GF-D8 (cell line): ENCODE data around the gene HOXA6.

Experiments used
- DNase-seq: peaks from one replicate; lab custom pipeline; 2025; lab: John Stamatoyannopoulos, UW

The HOXA6 gene

DNA sequence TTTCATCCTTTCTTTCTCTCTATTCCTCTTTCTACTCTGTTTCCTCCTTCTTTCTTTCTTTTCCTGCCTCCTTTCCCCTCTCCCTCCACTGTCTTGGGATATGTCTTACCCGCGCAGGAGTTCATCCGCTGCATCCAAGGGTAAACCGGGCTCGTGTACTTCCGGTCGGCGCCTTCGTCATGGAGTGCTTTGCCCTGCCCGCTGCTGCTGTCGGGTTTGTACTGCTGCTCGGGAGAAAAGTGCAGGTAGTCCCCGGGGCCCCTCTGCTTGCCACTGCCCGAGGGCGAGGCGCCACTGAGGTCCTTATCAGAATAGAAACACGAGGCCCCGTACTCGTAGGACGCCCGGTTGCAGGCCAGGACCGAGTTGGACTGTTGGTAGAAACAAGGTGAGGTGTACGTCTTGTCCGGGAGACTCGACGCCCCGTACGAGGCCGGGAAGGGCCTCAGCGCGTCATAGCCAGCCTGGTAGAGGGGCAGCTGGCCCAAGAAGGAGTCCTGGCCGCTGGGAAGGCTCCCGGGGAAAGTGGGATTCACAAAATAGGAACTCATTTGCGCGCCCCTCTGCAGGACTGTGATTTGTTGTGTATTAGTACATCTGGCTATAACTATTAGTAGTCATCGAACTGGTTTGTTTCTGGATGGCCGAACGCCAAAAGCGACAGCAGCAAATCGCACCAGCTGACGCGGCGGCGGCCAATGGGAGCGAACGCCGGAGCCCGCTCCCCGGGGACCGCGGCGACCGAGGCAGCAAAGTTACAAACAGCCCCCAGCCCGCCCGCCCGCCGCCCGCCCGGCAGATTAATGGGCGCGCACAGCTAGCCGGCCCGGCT, at the start of gene HOXA6:
HOXA6 (minus strand) TSS at position 576 of the 832 bp plus-strand sequence; CDS start at position 551, 25 bp downstream.
- DNase-seq = no peak

DNA sequence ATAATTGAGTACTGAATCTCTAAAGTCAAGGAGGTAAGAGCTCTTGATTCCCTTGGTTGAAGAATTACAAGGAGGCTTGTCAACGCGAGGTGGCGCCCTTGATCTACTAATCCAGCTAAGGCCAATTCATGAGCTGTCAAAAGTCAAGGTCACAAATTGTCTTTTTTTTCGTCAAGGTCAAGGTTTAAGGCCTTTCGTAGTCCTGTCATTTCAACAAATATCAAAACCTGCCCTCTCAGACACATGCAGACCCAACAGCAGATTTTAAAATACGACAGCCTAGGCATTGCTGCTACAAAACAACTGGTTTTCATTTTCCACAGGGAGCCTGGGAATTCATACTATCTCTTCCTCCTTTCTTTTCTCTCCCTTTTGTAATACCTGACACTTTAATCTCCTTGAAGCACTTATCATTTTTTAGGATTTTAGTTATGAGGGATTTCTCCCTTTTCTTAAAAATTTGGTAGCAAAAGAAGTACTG, 48.8 kb upstream of the HOXA6 start:
- peak; percentile 79 for DNase-seq

DNA sequence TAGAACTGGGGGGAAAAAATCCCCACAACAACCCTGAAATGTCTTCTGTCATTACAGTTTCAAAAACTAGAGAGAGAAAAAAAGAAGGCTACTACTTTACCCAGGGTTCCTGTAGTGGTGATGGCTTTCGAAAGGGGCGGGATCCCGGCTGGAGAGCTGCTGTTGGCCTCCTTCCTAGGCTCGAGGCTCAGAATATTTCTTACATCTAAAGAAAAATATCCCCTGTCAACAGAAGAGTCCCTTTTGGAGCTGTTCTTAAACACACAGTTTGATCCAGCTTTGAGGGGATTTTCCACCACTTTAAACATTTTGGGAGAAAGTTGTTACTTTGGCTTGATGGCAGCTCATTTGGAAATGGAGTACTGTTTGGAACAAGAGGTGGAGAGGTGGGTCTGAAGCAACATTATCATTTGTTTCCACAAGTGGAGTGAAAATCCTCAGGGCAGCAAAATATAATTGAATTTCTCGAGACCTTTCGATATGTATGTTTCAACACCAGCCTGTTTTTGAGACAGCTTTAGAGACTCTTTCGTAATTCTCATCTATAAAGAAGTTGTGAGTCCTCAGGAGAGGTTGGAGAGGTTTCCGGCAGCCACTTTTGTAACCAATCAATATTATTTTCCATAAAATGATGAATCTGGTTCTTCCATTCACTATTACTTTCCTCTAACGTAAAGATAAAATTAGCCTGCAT, 47.3 kb upstream of the HOXA6 start:
- no peak for DNase-seq

DNA sequence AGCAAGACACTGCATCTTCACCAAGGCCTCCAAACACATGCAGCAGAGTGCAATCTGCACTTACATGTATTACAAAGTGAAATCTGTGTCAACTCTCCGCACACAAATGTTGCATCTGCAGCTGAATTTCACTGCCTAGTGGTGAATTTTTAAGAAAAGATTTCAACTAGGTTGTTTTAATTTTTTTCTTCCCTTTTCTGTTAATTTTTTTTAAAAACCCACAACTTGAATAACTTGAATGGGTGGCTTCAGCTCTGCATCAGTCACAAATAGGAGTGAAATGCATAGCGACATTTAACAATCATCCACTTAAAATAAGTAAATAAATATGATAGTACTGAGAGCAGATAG, 46.4 kb upstream of the HOXA6 start:
- no peak for DNase-seq

DNA sequence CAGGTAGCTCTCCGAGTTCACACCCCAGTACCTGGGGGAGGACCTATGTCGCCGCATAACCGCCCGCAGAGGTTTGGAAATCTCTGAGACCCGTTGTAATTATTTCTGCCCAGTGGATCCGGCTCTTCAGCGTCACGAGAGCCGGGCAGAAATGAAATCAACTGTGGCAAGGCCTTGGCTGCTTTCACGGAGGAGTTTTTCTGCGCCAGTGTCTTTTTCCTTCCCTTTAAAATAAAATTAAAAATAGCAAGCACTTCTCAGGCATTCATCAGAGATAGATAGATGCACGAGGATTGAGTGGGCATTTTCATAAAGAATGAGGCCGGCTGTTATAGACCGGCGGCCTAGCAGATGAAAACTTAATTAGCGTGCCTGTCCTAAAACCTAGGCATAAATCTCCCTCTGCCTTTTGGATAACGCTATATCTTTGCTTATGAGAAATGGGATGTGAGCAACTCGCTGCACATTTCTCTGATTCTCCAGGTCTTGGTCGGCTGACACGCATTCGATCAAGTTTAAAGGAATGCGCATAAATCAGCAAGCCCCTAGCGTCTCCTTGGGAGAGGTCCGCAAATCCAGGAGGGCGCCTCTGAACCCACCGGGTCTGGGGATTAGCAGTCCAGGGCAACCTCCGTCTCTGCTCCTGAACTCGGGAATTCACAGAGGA, 45.9 kb upstream of the HOXA6 start:
- DNase-seq = no peak

DNA sequence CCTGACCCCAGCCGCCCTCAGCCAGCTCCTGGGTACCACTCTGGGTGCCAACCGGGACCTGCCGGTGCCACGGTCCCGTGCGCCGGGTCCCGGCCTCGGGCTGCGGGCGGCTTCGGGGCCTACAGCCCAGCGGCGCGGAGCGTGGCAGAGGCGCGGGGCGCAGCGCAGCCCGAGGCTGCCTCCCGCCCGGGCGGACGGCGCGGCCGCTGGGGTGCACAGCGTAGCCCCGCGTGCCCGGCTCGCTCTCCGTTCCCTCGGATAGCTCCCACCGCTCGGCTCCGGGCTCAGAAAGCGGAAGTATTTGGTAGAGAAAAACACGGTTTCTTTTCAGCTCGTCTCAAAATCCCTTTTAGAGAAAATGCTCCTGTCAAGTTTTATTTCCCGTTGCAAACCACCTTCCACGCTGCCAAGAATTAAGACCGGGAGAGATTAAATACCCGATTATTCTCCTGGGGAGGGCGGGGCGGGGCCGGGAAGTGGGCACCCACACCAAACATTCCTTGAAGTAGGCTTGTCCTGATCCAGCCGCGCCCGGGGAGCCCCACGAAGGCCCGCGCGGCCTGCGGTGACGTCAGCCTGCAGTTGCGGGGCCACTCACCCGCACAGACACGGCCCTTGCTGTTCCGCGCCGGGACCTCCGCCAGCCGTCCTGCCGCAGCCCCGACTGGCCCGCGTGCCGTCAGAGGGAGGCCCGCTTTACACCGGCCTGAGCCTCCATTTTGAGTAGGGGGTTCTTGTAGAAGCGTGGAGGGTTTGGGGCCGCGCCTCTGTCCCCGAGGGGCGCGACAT, 45.2 kb upstream of the HOXA6 start:
- no peak for DNase-seq

DNA sequence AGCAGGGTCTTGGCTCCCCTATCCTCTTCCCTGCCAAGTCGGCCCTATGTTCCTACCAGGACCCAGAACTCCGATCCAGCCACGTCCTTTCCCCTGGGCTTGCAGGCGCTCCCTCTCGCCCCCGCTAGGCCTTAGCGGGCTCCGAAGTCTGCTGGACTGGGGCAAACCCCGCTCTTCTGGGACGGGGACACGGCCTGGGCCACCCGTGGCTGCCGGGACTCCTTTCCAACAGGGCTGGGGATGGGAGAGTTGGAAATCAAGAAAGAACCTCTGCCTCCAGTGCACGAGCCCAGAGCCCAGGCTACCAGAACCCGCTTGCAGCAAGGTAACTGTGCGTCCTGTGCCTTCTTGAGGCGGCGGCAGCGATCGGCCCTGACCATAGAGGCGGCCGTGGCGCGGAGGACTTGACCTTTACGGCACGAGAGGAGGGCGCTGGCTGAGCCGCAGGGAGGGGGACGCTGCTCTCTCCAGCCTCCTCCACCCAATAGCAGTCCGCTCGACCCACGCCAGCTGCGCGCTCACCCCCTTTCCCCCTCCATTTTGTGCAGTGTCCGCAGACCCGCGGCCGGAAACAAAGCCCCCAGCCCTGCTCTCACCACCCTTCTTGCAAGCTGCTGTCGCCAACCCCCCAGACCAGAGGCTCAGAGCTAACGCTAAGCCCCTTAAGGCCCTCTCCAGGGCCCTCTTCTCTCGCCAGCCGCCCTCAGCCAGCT, 44.4 kb upstream of the HOXA6 start:
- DNase-seq = no peak

DNA sequence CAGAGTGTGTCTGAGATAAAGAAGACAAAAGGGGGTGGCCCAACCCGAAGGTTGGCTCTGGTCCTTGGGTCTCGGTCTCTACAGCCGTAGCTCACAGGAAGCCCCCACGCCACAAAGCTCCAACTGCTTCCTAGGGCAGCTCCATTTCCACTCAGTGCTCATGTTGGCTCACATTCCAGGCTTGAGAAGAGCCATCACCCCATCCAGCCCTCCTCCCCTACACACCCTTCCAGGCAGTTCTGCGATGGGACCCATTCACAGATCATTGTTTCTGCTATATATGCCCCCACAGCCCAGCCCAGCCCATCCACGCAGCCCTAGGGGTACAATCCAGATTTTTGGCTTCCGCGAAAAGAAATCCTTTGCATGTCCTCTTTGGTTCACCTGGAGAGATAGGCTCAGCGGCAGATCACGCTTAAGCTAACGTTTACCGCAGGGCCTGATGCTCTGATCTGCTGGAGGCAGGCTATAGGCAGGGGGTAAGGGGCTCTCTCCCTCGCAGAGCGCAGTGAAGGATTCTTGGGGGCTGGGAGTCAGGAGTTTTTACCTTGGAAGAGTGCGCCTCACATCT, 43.7 kb upstream of the HOXA6 start:
- no peak for DNase-seq

DNA sequence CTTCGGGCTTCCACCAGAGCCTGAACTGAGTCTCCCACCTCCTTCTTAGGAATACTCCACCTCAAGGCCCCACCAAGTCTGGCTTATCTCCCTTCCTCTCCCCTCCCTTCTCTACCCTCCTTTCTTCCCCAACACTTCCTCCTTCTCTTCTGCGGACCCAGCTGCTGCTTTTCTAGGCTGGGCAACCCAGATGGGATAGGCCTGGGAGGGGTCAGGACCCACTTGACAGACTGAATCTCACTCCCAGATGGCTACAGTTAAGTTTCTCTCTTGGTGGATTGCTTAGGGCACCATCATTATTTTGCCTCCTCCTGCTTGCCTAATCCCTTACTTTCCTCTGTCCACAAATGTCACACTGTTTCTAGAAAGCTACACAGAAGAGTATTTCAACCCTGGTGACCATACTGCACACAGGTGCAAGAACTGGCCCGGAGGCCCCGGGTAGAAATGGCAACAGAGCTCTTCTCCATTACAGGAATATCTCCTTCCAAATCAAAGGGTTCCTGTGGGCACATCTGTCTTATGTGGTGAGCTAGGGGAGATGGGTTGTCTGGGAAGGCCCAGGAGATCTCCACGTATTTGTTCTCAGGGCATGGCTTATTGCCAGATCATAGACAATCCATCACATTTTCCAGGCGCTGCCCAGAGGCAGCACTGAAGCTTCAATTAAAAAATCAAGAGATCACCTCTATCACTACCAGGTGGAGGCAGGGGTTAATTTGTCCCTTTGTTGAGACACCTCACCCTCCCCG, 42.6 kb upstream of the HOXA6 start:
- DNase-seq = peak; percentile 78

DNA sequence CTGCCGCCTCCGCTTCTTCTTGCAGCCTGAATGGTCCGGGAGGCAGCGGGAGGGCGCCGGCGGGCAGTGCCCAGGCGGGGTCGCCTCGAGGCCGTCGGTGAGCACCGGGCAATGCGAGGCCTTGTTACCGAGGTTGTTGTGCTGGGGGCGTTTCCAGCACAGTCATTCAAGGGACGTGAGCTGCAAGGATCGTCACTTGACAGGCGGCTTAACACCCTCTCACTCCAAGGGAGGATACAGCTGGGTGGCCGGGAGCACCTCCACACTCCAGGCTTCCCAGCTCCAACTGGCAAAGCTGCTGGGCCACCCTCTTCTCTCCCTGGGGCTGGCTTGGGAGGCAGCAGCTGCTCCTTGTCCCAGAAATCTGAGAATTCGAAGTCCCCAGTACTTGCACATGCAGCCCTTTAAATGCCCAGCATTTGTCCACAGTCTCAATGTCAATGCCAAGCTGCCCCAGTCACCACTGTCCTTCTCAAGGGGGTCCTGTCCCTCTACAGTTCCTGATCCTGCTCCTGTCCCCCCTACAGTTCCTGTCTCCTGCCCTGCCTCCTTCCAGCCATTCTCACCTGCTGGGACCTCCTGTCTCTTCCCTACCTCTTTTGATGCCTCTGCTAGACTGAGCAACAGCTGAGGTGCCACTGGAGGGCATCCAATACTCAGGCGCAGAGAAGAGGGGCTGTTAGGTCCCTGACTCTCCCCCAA, 41.9 kb upstream of the HOXA6 start:
- peak; percentile 65 for DNase-seq

DNA sequence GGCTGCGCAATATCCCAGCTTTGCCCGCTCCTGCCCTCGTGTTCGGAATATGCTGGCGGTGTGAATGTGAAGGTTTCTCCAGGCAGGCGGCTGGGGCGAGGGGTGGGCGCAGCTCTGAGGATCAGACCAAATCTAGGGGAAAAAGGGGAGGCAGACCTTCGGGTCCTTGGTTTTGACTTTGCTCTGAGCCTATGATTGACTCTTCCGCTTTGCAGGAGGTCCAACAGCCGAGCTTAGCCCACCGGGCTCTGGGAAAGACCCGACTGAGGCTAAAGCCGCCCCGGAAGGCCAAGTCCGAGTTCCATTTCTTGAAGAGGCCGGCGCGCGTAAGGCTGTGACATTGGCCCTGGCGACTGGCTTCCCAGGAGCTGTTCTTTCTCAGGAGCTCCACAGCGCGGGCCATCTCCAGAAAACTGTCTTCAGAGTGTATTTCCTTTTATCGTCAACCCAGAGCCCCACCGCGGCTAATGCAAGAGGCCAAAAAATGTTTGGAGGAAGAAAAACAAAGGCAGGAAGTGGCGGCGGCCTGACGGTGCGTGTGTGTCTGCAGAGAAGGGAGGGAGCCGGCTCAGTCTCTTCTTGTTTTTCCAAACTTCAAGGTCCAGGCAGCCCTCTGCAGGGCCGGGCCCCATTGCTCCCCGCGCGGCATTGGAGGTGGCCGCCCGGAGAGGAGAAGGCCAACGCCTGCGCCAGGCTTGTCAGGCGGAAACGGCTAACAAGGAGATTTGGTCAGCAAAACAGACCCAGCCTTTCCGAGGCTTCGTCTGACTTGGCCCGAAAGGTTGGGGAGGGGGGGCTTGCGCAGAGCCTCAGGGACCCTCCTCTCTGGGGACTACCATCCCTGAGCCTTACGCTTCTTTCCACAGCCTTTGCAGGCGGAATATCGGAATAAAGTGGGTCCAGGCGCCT, 41.1 kb upstream of the HOXA6 start:
- peak; percentile 83 for DNase-seq

DNA sequence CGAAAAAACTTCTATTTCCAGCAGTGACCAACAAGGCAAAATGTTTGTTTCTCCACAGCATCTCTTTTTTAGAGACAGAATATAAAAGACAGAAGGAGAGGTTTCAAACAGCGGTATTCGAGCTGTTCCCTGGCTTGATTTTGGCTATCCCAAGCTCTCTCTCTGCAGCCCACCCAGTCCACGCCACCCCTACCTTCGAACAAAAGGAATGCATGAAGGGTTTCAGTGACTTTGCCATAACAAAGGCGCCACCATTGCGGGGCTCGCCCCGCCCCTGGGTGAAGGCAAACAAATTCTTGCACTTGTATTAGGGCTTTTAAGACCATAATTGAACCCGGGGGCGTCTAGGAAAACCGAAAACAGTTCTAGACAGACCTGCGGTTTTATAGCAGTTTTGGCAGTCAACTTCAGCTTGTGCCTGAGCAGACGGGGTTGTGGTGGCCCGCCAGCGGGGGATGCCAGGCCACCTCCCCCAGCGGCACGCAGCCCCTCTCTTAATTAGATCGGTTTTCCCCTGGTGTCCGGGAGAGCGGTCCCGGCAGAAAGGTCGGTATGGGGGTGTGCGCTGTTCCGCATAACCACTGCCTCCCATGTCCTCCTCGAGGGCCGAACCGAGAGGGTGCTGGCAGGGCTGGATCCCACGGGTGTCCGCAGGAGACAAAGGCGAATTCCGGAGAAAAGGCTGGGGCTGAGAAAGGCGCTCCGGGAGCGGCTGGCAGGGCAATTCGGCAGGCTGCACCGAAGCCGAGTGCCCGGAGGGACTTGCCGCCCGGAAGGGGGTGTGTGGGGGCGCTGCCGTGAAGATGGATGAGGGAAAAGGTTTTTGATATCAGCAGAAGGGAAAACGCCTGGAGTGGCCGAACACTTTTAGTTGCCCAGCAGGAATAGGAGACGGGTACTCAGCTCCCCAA, 40.2 kb upstream of the HOXA6 start:
- DNase-seq = no peak

DNA sequence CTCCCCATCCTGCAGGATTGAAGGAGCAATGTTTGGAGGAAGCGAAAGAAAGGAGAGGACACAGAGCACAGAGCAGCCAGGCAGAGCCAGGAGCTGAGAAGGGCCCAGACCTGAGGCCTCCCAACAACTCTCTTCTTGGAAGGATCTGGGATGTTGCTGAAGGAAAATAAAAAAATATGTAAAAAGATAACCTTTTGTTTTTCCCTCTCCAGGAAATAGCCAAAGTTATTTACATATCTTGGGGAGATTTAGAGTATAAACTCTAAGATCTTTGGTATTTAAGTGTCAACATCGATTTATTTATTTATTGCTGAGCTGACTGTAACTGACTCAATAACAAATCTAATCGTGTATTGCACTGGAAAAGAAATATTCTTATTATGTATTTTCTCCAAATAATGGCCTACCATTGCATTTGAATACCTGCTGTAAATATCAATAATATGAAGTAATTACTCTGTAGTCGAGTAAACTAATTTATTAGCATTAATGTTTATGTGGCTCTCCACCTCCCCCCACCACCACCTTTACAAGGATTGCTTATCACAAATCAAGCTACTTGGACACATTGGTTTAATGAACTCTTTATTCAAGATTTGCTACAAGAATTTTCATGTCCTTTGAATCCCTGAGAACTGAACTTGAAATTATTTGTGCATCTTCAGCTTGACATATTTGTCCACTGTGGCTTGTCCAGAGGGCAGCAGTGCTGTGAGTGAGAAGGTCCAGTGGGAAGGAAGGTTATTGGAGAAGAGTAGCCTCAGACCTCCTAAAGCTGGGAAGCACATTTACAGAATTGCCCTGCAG, 39.3 kb upstream of the HOXA6 start:
- DNase-seq = no peak

DNA sequence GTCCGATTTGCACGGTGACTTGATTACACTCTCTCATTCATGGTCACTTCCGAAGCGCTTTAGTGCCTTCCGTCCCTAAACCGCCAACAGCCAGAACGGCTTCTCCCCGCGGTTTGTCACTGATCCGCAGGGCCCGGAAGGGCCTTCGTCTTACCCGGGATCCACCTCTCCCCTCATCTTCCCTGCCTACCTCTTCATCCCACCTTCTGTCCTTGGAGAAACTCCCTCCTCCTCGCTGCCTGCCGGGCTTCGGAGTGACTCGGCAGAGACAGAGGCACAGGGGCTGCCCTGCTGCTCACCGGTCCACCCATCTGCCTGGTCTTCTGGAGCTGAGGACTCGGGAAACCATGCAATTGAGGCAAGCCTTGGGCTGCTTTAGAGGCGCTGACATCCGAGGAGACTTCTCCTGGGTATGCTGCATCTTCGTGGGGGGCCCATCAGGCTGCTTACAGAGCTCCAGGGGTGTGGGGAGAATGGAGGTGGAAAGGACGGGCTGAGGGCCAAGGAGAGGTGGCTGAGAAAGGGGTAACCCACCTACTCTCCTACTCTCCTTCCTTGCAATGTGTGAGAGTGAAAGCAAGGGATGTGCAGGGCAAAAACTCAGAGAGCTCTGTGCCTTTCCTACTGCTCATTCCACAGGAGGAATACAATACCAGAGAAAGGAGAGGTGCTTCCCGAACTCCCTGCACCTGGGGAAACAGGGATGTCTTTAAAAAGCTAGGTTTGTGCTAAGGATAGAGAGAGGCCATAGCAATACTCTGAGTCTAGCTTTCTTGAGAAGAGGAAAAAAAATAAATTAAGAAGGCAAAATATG, 38.5 kb upstream of the HOXA6 start:
- DNase-seq = no peak

DNA sequence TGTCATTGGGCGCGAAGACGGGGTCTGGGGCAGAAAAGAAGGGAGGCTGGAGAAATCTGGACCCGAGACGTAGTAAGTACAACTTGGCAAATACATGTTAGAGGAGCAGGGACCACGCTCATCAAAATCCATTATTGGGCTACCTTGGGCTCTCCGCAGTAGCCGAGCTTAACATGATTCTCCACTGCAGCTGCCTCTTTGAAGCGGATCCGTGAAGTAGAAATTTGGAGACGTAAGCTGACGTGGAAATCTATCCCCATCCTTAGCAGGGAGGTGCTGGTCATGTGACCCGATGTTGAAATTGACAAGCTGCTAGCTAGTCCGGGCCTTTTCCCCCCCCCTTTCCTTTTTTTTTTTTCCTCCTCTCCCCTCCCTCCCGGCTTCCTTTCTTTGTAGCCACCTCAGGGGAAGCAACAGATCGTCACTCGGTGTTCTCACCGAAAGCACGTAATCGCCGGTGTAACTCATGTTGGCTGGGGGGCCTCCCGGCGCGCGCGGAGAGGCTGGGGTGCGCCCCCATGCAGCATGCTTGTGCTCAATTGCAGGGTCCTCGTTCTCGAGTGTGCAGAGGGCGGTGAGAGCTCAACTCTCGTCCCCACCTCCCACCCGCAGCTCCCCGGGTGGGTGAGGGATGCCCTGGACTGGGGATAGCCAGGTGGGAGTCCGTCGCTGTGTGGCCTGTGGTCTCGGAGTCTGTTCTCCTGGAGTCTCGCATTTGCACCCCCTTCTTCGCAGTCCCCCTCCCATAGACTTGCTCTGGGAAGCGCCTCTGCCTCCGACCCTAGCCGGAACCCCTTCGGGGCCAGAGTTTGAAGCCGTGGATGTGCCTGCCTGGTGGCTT, 37.7 kb upstream of the HOXA6 start, which contains the start of gene HOXA11:
HOXA11 (minus strand) TSS at position 220 of the 841 bp plus-strand sequence; CDS start at position 132, 88 bp downstream.
- DNase-seq = peak; percentile 99
